Measurements from ENCODE around the gene GGCX. TPM values are rescaled to one million over a fixed set of nuclear protein-coding genes. Genes with fewer than 3 reads are reported as not detected.
A peak's percentile ranks its signal among the peaks of the same experiment; 100 is the strongest.

Gene GGCX
- total and polyA plus RNA-seq, 2 of the 13 experiments (the other 11 are each of a cell fraction or from before 2014, with no cell fraction given), result 72.5 to 103 TPM

- TF ChIP-seq ATF4 (CRISPR knock-in tag; IDR thresholded peaks at IDR 0.05), result peak in 1 of 2 experiments; percentile 64; a peak in 2 of 4 replicates
- TF ChIP-seq ZFP91 (CRISPR knock-in tag; IDR thresholded peaks at IDR 0.05; ENCODE audit: borderline replicate concordance), result peak; percentile 65
- peak; percentile 3 for TF ChIP-seq ZNF33B (CRISPR knock-in tag; IDR thresholded peaks at IDR 0.05)
- peak; percentile 89 for TF ChIP-seq ARNT2 (CRISPR knock-in tag; IDR thresholded peaks at IDR 0.05; ENCODE audit: low read depth)
- peak; percentile 81 for TF ChIP-seq PHF8 (CRISPR knock-in tag; IDR thresholded peaks at IDR 0.05)
- peak; percentile 89 for TF ChIP-seq MAX (IDR thresholded peaks at IDR 0.05)
- peak; percentile 52; the same call in 1 of the 2 replicates for TF ChIP-seq SNAI1 (CRISPR knock-in tag; IDR thresholded peaks at IDR 0.05; ENCODE audit: borderline replicate concordance)
- TF ChIP-seq ZNF383 (CRISPR knock-in tag; IDR thresholded peaks at IDR 0.05; ENCODE audit: borderline replicate concordance), result peak; percentile 87; the same call in 1 of the 2 replicates
- TF ChIP-seq HHEX (CRISPR knock-in tag; IDR thresholded peaks at IDR 0.05), result no peak
- no peak for TF ChIP-seq ZFP37 (CRISPR knock-in tag; IDR thresholded peaks at IDR 0.05; ENCODE audit: borderline replicate concordance)
- TF ChIP-seq PCBP2 (optimal IDR thresholded peaks at IDR 0.05; ENCODE audit: low read depth, low read length, poor library complexity, severe bottlenecking), result no peak
- peak; percentile 96 for TF ChIP-seq PREB (CRISPR knock-in tag; IDR thresholded peaks at IDR 0.05)
- peak; percentile 91 for TF ChIP-seq ZNF354B (CRISPR knock-in tag; IDR thresholded peaks at IDR 0.05)
- peak; percentile 66 for TF ChIP-seq ZSCAN5A (CRISPR knock-in tag; IDR thresholded peaks at IDR 0.05; ENCODE audit: borderline replicate concordance)
- TF ChIP-seq ZEB1 (IDR thresholded peaks at IDR 0.05; ENCODE audit: insufficient replicate concordance, low read depth), result peak; percentile 20
- TF ChIP-seq TFE3 (CRISPR knock-in tag; IDR thresholded peaks at IDR 0.05), result peak; percentile 62
- no peak for TF ChIP-seq ZKSCAN5 (CRISPR knock-in tag; IDR thresholded peaks at IDR 0.05)
- TF ChIP-seq ZNF251 (CRISPR knock-in tag; IDR thresholded peaks at IDR 0.05), result peak; percentile 41
- no peak; the same call in 1 of the 2 replicates for TF ChIP-seq FUBP1 (CRISPR knock-in tag; IDR thresholded peaks at IDR 0.05; ENCODE audit: borderline replicate concordance)
These were observed 22.6 kb downstream of the GGCX start, which contains the start of gene MAT2A (continued) for GRCh38 chr2:85538507-85539360.

Measured in HepG2 (cell line).